ENCODE data around the gene AGBL4.

The AGBL4 gene

DNA sequence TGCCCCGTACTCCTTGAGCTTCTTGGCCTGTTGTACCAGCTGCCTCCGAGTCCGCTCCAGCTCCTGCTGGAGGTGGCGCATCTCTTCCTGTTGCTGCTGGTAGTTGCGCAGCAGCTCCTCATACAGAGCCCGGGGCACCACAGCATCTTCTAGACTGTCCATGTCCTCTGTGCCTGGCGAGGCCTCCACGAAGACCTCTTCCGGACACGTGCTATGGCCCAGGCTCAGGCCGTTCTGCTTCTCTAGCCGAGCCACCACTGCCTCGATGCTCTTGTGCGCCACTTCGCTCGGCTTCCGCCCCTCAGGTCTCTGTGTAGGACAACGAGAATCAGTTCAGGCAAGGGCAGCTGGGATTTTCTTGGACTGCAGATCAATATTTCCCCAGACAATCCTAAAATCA lies 1264.8 kb downstream of the AGBL4 start:
- no peak for TF ChIP-seq EZH2 (IDR thresholded peaks at IDR 0.05; ENCODE audit: borderline replicate concordance, low read length)
- TF ChIP-seq, protein P1, sequence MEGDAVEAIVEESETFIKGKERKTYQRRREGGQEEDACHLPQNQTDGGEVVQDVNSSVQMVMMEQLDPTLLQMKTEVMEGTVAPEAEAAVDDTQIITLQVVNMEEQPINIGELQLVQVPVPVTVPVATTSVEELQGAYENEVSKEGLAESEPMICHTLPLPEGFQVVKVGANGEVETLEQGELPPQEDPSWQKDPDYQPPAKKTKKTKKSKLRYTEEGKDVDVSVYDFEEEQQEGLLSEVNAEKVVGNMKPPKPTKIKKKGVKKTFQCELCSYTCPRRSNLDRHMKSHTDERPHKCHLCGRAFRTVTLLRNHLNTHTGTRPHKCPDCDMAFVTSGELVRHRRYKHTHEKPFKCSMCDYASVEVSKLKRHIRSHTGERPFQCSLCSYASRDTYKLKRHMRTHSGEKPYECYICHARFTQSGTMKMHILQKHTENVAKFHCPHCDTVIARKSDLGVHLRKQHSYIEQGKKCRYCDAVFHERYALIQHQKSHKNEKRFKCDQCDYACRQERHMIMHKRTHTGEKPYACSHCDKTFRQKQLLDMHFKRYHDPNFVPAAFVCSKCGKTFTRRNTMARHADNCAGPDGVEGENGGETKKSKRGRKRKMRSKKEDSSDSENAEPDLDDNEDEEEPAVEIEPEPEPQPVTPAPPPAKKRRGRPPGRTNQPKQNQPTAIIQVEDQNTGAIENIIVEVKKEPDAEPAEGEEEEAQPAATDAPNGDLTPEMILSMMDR (IDR thresholded peaks at IDR 0.05; ENCODE audit: low read length) = no peak
- H3K4me2 ChIP-seq (ENCODE audit: low read length) = no peak overlapping the region
- H3K27me3 ChIP-seq (ENCODE audit: insufficient read depth, low read length) = no peaks in the 10 kb centered on the region
- no peak overlapping the region for H3K27ac ChIP-seq (ENCODE audit: low read depth, low read length, poor library complexity, severe bottlenecking)
- H3K9me2 ChIP-seq (ENCODE audit: low read depth, low read length) = no peaks in the 10 kb centered on the region
- H3K9me3 ChIP-seq (ENCODE audit: low read length) = no peaks in the 10 kb centered on the region
- H3K4me1 ChIP-seq (ENCODE audit: insufficient read depth, low read length, severe bottlenecking) = no peaks in the 10 kb centered on the region
- H3F3A ChIP-seq (ENCODE audit: insufficient read depth, low read length) = no peaks in the 10 kb centered on the region
- H3K9ac ChIP-seq (ENCODE audit: low read length) = no peak overlapping the region
- no peaks in the 10 kb centered on the region for H3K79me2 ChIP-seq (ENCODE audit: insufficient read depth, low read length)
- no peak overlapping the region for H3K4me3 ChIP-seq (ENCODE audit: low read depth, low read length, poor library complexity, severe bottlenecking)
- no peaks in the 10 kb centered on the region for H3K36me3 ChIP-seq (ENCODE audit: insufficient read depth, low read length)
- H4K20me1 ChIP-seq (ENCODE audit: insufficient read depth, low read length) = no peaks in the 10 kb centered on the region
- H2AFZ ChIP-seq (ENCODE audit: low read length) = no peak overlapping the region

DNA sequence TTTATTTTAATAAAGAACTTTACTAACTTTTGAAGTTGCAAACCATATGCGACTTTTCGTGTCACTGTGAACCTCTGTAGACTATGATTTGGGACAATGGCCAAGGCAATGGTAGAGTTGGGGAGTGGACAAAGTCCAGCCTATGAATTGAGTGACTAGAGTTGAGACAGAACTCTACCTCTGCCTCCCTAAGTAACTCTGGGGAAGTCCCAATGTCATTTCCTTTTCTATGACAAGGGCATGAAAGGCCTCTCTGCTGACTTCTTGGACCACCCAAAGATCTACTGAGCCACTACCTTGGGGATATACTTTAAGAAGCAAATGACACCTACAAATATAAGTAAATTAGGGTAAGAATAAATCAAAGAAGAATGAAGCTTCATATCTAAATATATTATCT lies 1266.4 kb downstream of the AGBL4 start:
- Histone ChIP-seq H3K79me2 (ENCODE audit: insufficient read depth, low read length) (no peaks in the 10 kb centered on the region), H3K4me3 (ENCODE audit: low read depth, low read length, poor library complexity, severe bottlenecking) (no peak overlapping the region), H3K27ac (ENCODE audit: low read depth, low read length, poor library complexity, severe bottlenecking) (no peak overlapping the region), H3K4me1 (ENCODE audit: insufficient read depth, low read length, severe bottlenecking) (no peaks in the 10 kb centered on the region), H3F3A (ENCODE audit: insufficient read depth, low read length) (no peaks in the 10 kb centered on the region), H3K9me3 (ENCODE audit: low read length) (no peaks in the 10 kb centered on the region), H3K9ac (ENCODE audit: low read length) (no peak overlapping the region), H4K20me1 (ENCODE audit: insufficient read depth, low read length) (no peaks in the 10 kb centered on the region), H3K27me3 (ENCODE audit: insufficient read depth, low read length) (no peaks in the 10 kb centered on the region), H3K9me2 (ENCODE audit: low read depth, low read length) (no peaks in the 10 kb centered on the region), H3K36me3 (ENCODE audit: insufficient read depth, low read length) (no peaks in the 10 kb centered on the region), H3K4me2 (ENCODE audit: low read length) (no peak overlapping the region), H2AFZ (ENCODE audit: low read length) (no peak overlapping the region)
- TF ChIP-seq, protein P1 (IDR thresholded peaks at IDR 0.05; ENCODE audit: low read length) = no peak
- no peak for TF ChIP-seq EZH2 (IDR thresholded peaks at IDR 0.05; ENCODE audit: borderline replicate concordance, low read length)

DNA sequence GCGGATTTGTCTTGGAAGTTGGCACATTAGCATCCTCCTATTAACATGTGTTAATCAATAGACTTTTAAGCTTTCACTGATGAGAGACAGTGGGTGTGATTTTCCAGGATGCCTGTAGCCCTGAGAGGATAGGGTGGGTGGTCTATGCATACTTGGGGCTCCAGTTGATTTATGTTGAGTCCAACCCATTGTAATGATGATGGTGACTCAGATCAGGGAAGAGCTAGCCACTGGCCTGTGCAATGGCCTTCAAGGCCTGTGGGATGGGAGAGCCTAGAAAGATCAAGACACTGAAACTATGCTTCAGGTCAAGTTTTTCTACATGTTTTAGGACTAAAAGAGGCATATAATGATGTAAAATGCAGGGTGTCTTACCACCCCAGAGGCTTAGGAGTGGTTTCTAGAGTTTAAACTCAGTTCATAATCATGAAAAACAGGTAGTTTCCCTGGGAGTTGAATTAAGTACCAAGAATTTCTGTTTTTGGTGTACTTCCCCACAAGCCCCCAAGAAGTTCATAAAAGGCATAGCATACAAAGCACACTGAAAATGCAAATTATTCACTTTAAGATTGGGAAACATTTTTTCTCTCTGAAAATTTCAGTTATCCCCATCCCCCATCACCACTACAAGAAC lies 1267.0 kb downstream of the AGBL4 start:
- Histone ChIP-seq H3F3A (ENCODE audit: insufficient read depth, low read length) (no peaks in the 10 kb centered on the region), H3K27me3 (ENCODE audit: insufficient read depth, low read length) (no peaks in the 10 kb centered on the region), H3K4me3 (ENCODE audit: low read depth, low read length, poor library complexity, severe bottlenecking) (no peak overlapping the region), H3K9me3 (ENCODE audit: low read length) (no peaks in the 10 kb centered on the region), H2AFZ (ENCODE audit: low read length) (no peak overlapping the region), H3K27ac (ENCODE audit: low read depth, low read length, poor library complexity, severe bottlenecking) (no peak overlapping the region), H3K79me2 (ENCODE audit: insufficient read depth, low read length) (no peaks in the 10 kb centered on the region), H3K36me3 (ENCODE audit: insufficient read depth, low read length) (no peaks in the 10 kb centered on the region), H3K4me1 (ENCODE audit: insufficient read depth, low read length, severe bottlenecking) (no peaks in the 10 kb centered on the region), H4K20me1 (ENCODE audit: insufficient read depth, low read length) (no peaks in the 10 kb centered on the region), H3K4me2 (ENCODE audit: low read length) (no peak overlapping the region), H3K9ac (ENCODE audit: low read length) (no peak overlapping the region), H3K9me2 (ENCODE audit: low read depth, low read length) (no peaks in the 10 kb centered on the region)
- TF ChIP-seq EZH2 (IDR thresholded peaks at IDR 0.05; ENCODE audit: borderline replicate concordance, low read length) = no peak
- TF ChIP-seq, protein P1 (IDR thresholded peaks at IDR 0.05; ENCODE audit: low read length) = no peak

Data from OCI-LY1 (cell line).